HG02973 (cell line): ENCODE measurements around the gene PLXNA4.

ENCODE experiments used
- ATAC-seq: cut with Tn5 transposase; IDR thresholded peaks from one replicate; pipeline ENCODE4 v1.9.1; 2021; ENCODE audit warnings: moderate library complexity; ENCODE audit not compliant: unreplicated experiment

Gene PLXNA4

DNA sequence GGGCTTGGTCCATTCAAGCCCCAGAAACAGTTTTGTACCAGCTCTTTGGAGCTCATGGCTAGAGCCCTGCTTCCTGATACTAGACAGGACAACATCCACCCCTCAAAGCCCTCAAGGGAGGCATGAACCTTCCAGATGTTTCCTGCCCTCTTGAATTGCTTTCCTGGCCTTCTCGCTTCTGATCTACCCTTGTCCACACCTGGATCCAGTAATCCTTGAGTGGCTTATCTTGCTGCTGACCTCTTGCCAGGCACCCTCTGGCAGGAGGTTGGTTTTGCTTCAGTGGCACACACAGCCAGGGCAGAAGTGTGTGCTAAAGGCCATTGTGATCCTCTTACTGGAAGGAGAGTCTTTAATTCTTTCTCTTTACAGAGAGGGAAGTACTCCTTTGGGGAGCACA lies 495.8 kb downstream of the PLXNA4 start:
- ATAC-seq: no peak

- ATAC-seq: no peak
These were observed 497.2 kb downstream of the PLXNA4 start for GRCh38 chr7:132078891-132079735.

DNA sequence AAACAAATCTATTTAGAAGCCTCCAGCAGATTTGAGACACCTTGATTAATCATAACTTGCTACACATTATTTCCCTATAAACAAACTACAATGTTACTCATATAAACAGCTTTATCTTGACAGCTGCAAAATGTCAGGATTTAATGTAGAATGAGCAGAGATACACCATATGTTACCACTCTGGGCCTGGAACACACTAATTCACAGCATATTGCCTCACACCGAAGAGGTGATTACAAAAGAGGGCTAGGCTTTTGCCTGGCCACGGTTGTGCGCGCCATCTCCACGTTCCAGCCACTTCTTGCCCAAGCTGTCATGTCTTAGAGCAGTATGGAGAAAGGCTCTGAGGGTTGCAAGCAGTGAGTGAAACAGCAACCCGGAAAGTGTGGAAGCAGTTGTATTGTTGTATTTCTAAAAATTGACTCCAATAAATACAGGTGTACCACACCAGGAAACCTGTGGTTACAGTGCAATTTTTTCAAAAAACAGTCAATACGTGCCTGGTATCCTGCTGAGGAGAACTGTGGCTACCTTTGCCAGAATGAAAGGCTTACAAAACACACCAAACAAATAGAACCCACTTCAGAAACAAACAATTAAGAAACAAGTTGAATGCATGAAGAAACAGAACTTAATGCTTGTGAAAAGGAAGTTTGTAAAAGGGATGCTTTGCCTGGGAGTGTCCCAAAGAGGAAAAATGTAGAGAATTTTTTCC lies 498.1 kb downstream of the PLXNA4 start:
- no peak for ATAC-seq

GRCh38 chr7:132076301-132077035 lies 499.8 kb downstream of the PLXNA4 start:
- no peak for ATAC-seq

GRCh38 chr7:132075515-132075914 lies 500.8 kb downstream of the PLXNA4 start:
- ATAC-seq: no peak

DNA sequence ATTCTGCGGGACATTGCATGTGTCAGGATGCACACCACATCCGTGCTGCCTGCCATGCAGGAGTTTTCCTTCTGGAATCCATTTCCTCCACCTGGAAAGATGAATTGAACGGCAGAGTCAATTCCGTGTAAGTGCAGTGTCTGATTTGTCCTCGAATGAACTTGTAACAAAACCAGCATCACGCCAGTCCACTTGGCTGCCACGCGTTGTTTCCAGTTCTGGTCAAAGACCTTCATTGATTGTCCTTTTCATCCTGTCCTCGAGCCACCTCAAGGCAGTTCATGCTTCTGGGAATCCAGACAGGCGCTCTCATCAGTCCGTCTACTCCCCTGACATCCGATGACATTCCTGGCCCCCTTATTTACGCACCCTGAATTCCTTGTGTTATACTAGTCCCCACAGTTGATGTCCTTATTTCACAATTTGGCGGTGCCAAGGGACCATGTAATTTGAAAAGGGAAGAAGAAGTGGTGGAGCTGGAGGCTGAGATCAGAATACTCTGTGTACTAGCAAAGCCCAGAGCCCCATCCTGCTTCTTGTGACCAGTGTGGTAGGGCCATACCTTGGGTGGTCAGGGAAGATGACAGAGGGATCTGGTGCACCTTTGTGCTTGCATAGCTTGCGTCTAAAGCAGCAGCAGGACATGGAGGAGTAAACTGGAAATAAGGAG lies 502.2 kb downstream of the PLXNA4 start:
- no peak for ATAC-seq
